HG03175 (cell line): ENCODE data around the gene SEPTIN8.

Source experiments
- ATAC-seq: cut with Tn5 transposase; IDR thresholded peaks from one replicate; pipeline ENCODE4 v1.9.1; 2021; ENCODE audit warnings: mild to moderate bottlenecking, moderate library complexity; ENCODE audit not compliant: unreplicated experiment

SEPTIN8 gene, protein sequence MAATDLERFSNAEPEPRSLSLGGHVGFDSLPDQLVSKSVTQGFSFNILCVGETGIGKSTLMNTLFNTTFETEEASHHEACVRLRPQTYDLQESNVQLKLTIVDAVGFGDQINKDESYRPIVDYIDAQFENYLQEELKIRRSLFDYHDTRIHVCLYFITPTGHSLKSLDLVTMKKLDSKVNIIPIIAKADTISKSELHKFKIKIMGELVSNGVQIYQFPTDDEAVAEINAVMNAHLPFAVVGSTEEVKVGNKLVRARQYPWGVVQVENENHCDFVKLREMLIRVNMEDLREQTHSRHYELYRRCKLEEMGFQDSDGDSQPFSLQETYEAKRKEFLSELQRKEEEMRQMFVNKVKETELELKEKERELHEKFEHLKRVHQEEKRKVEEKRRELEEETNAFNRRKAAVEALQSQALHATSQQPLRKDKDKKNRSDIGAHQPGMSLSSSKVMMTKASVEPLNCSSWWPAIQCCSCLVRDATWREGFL

GRCh38 chr5:132777209-132778069 is at the start of gene SEPTIN8:
Gene SEPTIN8 (minus strand): TSS chr5:132777239. CDS start chr5:132777137, 102 bp downstream.
- peak; percentile 64 for ATAC-seq

DNA sequence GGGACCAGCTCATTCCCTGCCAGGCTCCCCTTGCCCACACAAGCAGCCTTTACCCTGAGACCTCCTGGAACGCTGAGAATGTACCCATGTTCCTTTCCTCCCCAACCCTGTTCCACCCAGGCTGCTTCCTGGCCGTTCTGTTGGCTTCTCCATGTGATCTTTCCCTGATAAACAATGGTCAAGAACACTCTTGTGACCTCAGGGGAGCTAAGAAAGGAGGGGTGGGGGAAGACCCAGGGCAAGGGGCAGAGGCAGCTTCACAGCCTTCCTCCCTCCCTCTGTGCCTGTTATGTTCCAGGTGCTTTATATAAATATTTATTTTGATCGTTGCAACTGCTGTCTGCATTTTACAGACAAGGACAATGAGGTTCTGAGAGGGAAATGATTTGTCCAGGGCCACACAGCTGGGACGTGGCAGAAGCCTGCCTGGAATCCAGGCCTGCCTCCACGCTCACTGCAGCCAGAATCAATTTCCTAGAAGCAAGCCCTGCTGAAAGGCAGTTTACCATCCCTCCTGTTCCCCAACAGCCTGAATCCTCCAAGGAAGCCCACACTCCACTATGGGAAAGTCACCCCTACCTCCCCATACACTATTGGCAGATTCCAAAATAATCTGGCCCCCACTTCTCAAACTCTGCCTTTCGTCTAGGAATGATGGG is 49.5 kb upstream of the SEPTIN8 start:
- ATAC-seq, result no peak

DNA sequence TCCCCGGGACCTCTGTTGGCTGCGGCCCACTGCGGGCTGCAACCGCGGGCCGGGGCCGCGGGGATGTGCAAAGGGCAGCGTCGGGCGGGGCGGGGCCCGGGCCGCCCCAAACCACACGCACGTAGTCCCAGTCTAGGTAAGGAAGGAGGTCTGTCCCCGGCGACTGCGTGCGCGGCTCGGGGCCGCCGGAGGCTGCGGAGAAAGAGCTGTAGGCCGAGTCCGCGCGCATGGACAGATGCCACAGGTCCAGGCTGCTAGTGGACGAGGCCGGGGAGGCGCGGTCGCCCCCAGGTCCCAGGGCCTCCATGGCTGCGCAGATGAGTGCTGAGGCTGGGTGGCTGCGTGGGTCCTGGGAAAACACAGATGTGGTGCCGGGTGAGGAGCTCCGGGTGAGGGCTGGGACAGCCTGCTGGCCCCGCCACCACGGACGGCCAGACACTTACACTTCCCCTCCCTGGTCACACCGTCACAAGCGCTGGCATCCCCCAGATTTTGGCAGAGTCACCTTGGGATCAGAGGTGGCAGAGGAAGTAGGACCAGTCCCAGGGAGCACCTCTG is 48.9 kb upstream of the SEPTIN8 start:
- ATAC-seq, result no peak

DNA sequence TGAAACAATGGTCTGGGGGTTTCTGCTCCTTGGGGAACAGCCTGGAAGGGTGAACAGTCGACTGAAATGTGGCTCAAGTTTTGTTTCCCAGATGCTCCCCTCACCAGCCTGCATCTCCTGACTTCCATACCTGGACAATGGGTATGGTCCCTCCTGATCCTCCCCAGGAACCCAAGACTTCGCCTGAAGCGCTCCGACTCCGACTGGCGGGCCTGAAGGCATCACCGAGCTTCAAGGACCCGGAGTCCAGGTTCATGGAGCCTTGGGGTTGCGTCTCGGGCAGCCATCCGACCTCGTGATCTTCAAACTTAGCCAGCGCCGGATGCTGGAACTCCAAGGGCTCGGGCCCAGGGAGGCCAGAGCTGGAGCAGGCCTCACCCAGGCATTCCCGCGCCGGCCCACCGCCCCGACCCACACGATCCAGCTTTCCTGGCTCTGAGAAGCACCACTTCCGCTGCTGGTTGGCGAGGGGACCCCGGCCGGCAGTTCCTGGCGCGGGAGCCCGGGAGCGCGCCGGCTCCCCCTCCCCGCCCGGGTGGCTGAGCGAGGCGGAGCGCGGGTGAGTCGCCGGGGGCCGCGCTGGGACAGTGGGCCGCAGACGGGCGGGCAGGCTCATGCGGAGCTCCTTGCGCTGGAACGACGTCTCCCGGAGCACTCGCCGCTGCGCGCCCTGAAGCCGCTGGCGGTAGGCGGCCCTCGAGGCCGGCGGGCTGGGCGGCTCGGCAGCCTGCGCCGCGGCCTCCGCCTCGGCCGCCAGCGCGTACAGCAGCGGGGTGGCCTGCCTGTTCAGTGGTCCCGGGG is 48.2 kb upstream of the SEPTIN8 start:
- ATAC-seq, result no peak

- ATAC-seq, result no peak
These were observed 47.4 kb upstream of the SEPTIN8 start for GRCh38 chr5:132824426-132824825.

DNA sequence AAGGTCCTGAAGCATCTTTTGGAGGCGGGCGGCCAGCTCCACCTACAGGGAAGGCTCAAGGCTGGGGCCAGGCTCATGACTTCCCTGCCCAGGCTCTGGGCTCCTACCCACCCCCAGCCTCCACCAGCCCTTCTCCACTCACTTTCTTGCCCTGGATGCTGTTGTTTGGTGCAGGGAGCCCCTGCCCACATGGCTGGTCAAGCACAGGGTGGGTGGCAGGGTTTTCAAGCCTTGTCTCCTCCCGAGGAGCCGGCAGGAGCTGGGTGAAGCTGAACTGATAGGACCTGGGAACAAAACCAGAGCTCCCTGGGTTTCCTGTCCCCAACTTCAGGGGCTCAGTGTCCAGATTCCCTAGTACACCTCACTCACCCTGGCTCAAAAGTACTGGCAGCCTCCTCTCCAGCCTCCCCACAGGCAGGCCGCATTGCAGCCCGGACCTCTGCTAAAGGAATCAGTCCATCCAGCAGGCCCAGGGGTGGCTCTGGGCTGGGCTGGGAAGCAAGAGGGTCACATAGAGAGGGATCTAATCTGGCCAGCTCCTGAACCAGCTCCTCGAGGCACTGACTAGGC is 46.5 kb upstream of the SEPTIN8 start:
- ATAC-seq, result no peak

GRCh38 chr5:132822650-132823480 is 45.8 kb upstream of the SEPTIN8 start:
- no peak for ATAC-seq

DNA sequence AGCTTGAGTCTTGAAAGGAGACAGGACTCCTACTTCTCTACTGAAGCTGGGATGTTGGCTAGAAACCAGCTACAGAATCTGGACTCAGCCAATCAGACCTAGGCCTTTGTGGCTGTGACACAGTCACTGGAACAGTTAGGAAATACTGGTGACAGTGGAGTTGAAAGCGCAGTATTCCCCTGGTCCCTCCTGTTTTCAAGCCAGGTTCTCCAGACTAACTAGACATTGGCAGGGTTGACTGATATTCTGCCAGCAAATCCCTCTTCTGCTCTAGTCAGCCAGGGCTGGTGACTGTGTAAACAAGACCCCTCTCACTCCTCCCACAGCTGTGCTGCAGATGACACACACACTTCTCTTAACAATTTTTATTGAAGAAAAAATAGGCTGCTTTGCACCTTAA is 44.8 kb upstream of the SEPTIN8 start:
- no peak for ATAC-seq

DNA sequence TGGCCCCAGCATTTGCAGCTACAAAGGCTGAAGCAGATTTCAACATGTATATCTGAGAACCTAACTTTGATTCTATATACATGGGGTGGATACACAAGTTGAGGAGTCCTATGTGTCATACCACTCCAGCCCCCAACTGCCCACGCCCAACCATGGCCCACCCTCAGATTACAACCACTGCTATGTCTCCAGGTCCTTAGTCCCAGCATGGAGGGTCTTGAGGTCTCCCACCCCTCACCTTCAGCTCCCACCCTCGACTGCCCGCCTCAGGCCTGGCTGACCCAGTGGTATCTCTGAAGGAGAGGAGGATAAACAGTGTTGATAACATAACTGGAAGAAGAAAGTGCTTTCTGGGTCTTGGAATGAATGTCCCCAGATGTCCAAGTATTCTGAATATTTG is 44.3 kb upstream of the SEPTIN8 start:
- ATAC-seq, result no peak

DNA sequence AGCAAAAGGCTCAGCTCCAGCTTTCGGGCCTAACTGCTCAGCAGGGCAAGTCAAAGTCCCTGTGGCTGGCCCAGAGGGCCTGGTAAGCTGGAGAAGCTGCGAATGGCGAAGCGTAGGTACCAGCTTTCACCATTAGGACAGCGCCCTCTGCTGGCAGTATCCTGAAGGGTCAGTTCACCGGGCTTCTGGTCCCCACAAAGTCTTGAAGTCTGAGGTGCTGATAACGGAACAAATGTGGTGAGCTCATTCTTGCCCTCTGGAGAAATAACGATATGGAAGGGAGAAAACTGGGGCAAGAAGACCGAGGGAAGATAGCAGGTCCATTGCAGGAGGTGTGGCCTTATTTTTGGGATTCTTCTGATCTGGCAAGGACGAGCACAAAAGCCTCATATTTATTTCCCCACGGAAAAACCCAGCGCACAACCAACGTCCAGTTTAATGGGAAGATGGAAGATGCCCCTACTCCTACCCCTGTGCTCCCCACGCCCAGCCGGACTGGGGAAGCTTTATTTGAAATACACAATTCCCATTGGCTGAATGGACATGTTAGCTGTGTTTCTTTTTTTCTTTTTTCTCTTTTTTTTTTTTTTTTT is 43.2 kb upstream of the SEPTIN8 start:
- ATAC-seq, result peak; percentile 76

GRCh38 chr5:132819468-132819867 is 42.4 kb upstream of the SEPTIN8 start:
- ATAC-seq, result no peak

- ATAC-seq, result no peak
These were observed 40.0 kb upstream of the SEPTIN8 start for GRCh38 chr5:132817011-132817410.

GRCh38 chr5:132816554-132816953 is 39.5 kb upstream of the SEPTIN8 start:
- no peak for ATAC-seq

- ATAC-seq, result no peak
These were observed 39.0 kb upstream of the SEPTIN8 start for GRCh38 chr5:132816083-132816482.

GRCh38 chr5:132815454-132815853 is 38.4 kb upstream of the SEPTIN8 start:
- ATAC-seq, result no peak

DNA sequence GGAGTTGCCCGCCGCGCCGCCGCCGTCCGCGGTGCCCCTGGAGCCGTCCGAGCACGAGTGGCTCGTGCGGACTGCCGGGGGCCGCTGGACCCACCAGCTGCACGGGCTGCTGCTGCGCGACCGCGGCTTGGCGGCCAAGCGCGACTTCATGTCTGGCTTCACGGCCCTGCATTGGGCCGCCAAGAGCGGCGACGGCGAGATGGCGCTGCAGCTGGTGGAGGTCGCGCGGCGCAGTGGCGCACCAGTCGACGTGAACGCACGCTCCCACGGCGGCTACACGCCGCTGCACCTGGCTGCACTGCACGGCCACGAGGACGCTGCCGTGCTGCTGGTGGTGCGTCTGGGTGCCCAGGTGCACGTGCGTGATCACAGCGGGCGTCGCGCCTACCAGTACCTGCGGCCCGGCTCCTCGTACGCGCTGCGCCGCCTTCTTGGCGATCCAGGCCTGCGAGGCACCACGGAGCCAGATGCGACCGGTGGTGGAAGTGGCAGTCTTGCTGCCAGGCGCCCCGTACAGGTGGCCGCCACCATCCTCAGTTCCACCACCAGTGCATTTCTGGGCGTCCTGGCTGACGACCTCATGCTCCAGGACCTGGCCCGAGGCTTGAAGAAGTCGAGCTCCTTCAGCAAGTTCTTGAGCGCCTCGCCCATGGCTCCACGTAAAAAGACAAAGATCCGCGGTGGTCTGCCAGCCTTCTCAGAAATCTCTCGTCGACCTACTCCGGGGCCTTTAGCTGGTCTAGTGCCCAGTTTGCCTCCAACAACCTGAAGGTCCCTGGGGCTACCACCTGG is 37.7 kb upstream of the SEPTIN8 start:
- ATAC-seq, result no peak

- no peak for ATAC-seq
These were observed 36.8 kb upstream of the SEPTIN8 start for GRCh38 chr5:132813599-132814502.
